ENCODE measurements around the gene TSPAN9.

- TF ChIP-seq CTCF (IDR thresholded peaks at IDR 0.05) (no peak), EP300 (IDR thresholded peaks at IDR 0.05) (no peak), POLR2A (IDR thresholded peaks at IDR 0.05; ENCODE audit: low read depth) (no peak), POLR2AphosphoS5 (IDR thresholded peaks at IDR 0.05) (no peak)
Measured at GRCh38 chr12:3230758-3231375, 153.7 kb downstream of the TSPAN9 start.
